Astrocyte of the spinal cord (primary cell): ENCODE results near the gene SFXN5.

Experiments
- DNase-seq: peaks from one replicate; pipeline ENCODE4 v3.0.0; 2011; ENCODE audit warnings: low read depth, low spot score
- H3K4me3 ChIP-seq: 2 replicates; pipeline ENCODE4 v1.5.1; 2011; ENCODE audit warnings: low read depth, mild to moderate bottlenecking, low read length, moderate library complexity
- in situ Hi-C: cut with HindIII; loops from 2 replicates; pipeline ENCODE4 v1.10.0; 2017; ENCODE audit warnings: low sequenced_read_pairs
- TF ChIP-seq, protein P1 (sequence below): IDR thresholded peaks from 2 replicates; pipeline ENCODE4 v1.5.1; 2012; ENCODE audit warnings: low read depth, mild to moderate bottlenecking, low read length, inconsistent platforms

The SFXN5 gene

GRCh38 chr2:72984172-72984671 lies 87.3 kb downstream of the SFXN5 start:
- H3K4me3 ChIP-seq, result no peak overlapping the region
- DNase-seq, result no peak
- TF ChIP-seq, protein P1, sequence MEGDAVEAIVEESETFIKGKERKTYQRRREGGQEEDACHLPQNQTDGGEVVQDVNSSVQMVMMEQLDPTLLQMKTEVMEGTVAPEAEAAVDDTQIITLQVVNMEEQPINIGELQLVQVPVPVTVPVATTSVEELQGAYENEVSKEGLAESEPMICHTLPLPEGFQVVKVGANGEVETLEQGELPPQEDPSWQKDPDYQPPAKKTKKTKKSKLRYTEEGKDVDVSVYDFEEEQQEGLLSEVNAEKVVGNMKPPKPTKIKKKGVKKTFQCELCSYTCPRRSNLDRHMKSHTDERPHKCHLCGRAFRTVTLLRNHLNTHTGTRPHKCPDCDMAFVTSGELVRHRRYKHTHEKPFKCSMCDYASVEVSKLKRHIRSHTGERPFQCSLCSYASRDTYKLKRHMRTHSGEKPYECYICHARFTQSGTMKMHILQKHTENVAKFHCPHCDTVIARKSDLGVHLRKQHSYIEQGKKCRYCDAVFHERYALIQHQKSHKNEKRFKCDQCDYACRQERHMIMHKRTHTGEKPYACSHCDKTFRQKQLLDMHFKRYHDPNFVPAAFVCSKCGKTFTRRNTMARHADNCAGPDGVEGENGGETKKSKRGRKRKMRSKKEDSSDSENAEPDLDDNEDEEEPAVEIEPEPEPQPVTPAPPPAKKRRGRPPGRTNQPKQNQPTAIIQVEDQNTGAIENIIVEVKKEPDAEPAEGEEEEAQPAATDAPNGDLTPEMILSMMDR, result no peak
- in situ Hi-C loops, result no loop called here

- H3K4me3 ChIP-seq, result no peak overlapping the region
- in situ Hi-C loops, result no loop called here
- DNase-seq, result no peak
- TF ChIP-seq, protein P1, result no peak
These were observed 87.9 kb downstream of the SFXN5 start for GRCh38 chr2:72983500-72984161.

- in situ Hi-C loops, result no loop called here
- DNase-seq, result no peak
These were observed 88.6 kb downstream of the SFXN5 start for GRCh38 chr2:72982781-72983499.

DNA sequence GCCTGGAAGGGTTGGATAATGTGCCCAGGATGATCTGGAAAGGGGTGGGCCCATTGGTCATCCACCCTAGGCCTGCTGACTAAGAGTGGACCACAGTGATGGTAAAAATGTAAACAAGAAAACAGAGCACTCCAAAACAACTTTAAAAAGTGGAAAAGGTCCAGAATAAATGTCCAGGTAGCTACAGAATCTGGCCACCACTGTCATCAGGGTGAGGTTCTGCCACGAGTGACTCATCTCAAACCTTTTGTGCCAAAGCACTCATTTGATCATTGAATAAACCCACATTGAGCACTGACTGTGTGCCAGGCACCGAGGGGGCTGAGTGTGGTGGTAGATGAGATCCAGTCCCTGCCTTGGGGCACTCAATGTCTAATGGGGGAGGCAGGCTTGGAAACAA lies 89.3 kb downstream of the SFXN5 start:
- TF ChIP-seq, protein P1, result no peak
- no peak overlapping the region for H3K4me3 ChIP-seq
- in situ Hi-C loops, result no loop called here
- DNase-seq, result no peak

More at GRCh38 chr2:72982781-72983499, 88.6 kb downstream of the SFXN5 start:
- H3K4me3 ChIP-seq, result no peak overlapping the region
- TF ChIP-seq, protein P1, result no peak

DNA sequence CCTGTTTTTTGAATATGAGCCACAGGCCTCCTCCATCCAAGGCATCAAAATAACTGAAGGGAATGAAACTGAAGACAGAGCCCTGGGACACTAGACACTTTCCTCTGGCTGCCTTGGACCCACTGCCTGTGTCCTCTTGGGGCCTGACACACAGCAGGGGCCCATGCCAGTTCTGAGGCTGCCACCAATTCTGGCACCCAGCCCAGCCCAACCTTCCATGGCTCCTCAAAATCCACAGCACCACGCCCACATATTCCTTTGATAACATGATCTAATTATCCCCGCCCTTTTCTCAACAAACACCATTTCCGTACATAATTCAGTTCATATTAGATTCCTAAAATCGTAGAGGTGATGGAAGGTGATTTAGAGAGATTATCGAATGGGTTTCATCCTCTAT lies 90.0 kb downstream of the SFXN5 start:
- TF ChIP-seq, protein P1, result no peak
- no peak for DNase-seq
- H3K4me3 ChIP-seq, result no peak overlapping the region
- in situ Hi-C loops, result no loop called here

GRCh38 chr2:72980535-72981217 lies 90.8 kb downstream of the SFXN5 start:
- in situ Hi-C loops, result no loop called here
- TF ChIP-seq, protein P1, result no peak
- peak; percentile 22 for DNase-seq
- H3K4me3 ChIP-seq, result no peak overlapping the region
